Measurements from ENCODE around the gene IQGAP1.
A peak's percentile ranks its signal among the peaks of the same experiment; 100 is the strongest.

The IQGAP1 gene

GRCh38 chr15:90449206-90449735, 61.2 kb downstream of the IQGAP1 start:
- peaks cover 54 to 56% of the 10 kb centered on the region in 2 donors for H3K36me3 ChIP-seq (ENCODE audit: control insufficient read depth in 1 of 2, insufficient read depth in 2 of 2, low read length in 2 of 2)
- no peak overlapping the region for H3K27ac ChIP-seq (ENCODE audit: low read length)
- H3K9me3 ChIP-seq (ENCODE audit: control insufficient read depth in 1 of 2, low read length in 2 of 2): no peaks in the 10 kb centered on the region
- H3K4me1 ChIP-seq (ENCODE audit: control insufficient read depth in 1 of 2, insufficient read depth in 2 of 2, low read length in 2 of 2): no peaks in the 10 kb centered on the region
- H3K27me3 ChIP-seq (ENCODE audit: low read depth, low read length): no peaks in the 10 kb centered on the region
- no peak overlapping the region for H3K4me3 ChIP-seq (ENCODE audit: low read depth in 1 of 2, low read length in 2 of 2)

GRCh38 chr15:90451053-90451850, 63.2 kb downstream of the IQGAP1 start:
- Histone ChIP-seq H3K4me1 (ENCODE audit: control insufficient read depth in 1 of 2, insufficient read depth in 2 of 2, low read length in 2 of 2) (no peaks in the 10 kb centered on the region), H3K9me3 (ENCODE audit: control insufficient read depth in 1 of 2, low read length in 2 of 2) (no peaks in the 10 kb centered on the region), H3K27ac (ENCODE audit: low read length) (no peak overlapping the region), H3K27me3 (ENCODE audit: low read depth, low read length) (no peaks in the 10 kb centered on the region), H3K36me3 (ENCODE audit: control insufficient read depth in 1 of 2, insufficient read depth in 2 of 2, low read length in 2 of 2) (peaks cover 68 to 70% of the 10 kb centered on the region in 2 donors), H3K4me3 (ENCODE audit: low read depth in 1 of 2, low read length in 2 of 2) (no peak overlapping the region)

- no peak overlapping the region for H3K27ac ChIP-seq (ENCODE audit: low read length)
- no peaks in the 10 kb centered on the region for H3K27me3 ChIP-seq (ENCODE audit: low read depth, low read length)
These were observed 68.2 kb downstream of the IQGAP1 start for GRCh38 chr15:90456236-90456635.

GRCh38 chr15:90458061-90458460, 70.0 kb downstream of the IQGAP1 start:
- no peaks in the 10 kb centered on the region for H3K9me3 ChIP-seq (ENCODE audit: control insufficient read depth in 1 of 2, low read length in 2 of 2)
- peaks cover 53 to 58% of the 10 kb centered on the region in 2 donors for H3K36me3 ChIP-seq (ENCODE audit: control insufficient read depth in 1 of 2, insufficient read depth in 2 of 2, low read length in 2 of 2)
- H3K27me3 ChIP-seq (ENCODE audit: low read depth, low read length): no peaks in the 10 kb centered on the region
- H3K4me3 ChIP-seq (ENCODE audit: low read depth in 1 of 2, low read length in 2 of 2): no peak overlapping the region
- H3K4me1 ChIP-seq (ENCODE audit: control insufficient read depth in 1 of 2, insufficient read depth in 2 of 2, low read length in 2 of 2): peaks cover 0 to 6% of the 10 kb centered on the region in 2 donors
- no peak overlapping the region for H3K27ac ChIP-seq (ENCODE audit: low read length)

More at GRCh38 chr15:90456236-90456635, 68.2 kb downstream of the IQGAP1 start:
- Histone ChIP-seq H3K9me3 (ENCODE audit: control insufficient read depth in 1 of 2, low read length in 2 of 2) (no peaks in the 10 kb centered on the region), H3K4me1 (ENCODE audit: control insufficient read depth in 1 of 2, insufficient read depth in 2 of 2, low read length in 2 of 2) (peaks cover 0 to 6% of the 10 kb centered on the region in 2 donors), H3K36me3 (ENCODE audit: control insufficient read depth in 1 of 2, insufficient read depth in 2 of 2, low read length in 2 of 2) (peaks cover 66 to 67% of the 10 kb centered on the region in 2 donors), H3K4me3 (ENCODE audit: low read depth in 1 of 2, low read length in 2 of 2) (no peak overlapping the region)

GRCh38 chr15:90459368-90459767, 71.3 kb downstream of the IQGAP1 start:
- no peaks in the 10 kb centered on the region for H3K27me3 ChIP-seq (ENCODE audit: low read depth, low read length)
- peaks cover 51 to 55% of the 10 kb centered on the region in 2 donors for H3K36me3 ChIP-seq (ENCODE audit: control insufficient read depth in 1 of 2, insufficient read depth in 2 of 2, low read length in 2 of 2)
- peaks cover 5 to 14% of the 10 kb centered on the region in 2 donors for H3K4me1 ChIP-seq (ENCODE audit: control insufficient read depth in 1 of 2, insufficient read depth in 2 of 2, low read length in 2 of 2)
- no peak overlapping the region for H3K27ac ChIP-seq (ENCODE audit: low read length)
- H3K4me3 ChIP-seq (ENCODE audit: low read depth in 1 of 2, low read length in 2 of 2): no peak overlapping the region
- no peaks in the 10 kb centered on the region for H3K9me3 ChIP-seq (ENCODE audit: control insufficient read depth in 1 of 2, low read length in 2 of 2)

- Histone ChIP-seq H3K27ac (ENCODE audit: low read length) (no peak overlapping the region), H3K36me3 (ENCODE audit: control insufficient read depth in 1 of 2, insufficient read depth in 2 of 2, low read length in 2 of 2) (peaks cover 46 to 47% of the 10 kb centered on the region in 2 donors), H3K27me3 (ENCODE audit: low read depth, low read length) (no peaks in the 10 kb centered on the region), H3K9me3 (ENCODE audit: control insufficient read depth in 1 of 2, low read length in 2 of 2) (no peaks in the 10 kb centered on the region), H3K4me1 (ENCODE audit: control insufficient read depth in 1 of 2, insufficient read depth in 2 of 2, low read length in 2 of 2) (peaks cover 11 to 15% of the 10 kb centered on the region in 2 donors), H3K4me3 (ENCODE audit: low read depth in 1 of 2, low read length in 2 of 2) (no peak overlapping the region)
These were observed 72.2 kb downstream of the IQGAP1 start for GRCh38 chr15:90460142-90460824.

GRCh38 chr15:90463381-90463780, 75.3 kb downstream of the IQGAP1 start:
- Histone ChIP-seq H3K4me3 (ENCODE audit: low read depth in 1 of 2, low read length in 2 of 2) (no peak overlapping the region), H3K36me3 (ENCODE audit: control insufficient read depth in 1 of 2, insufficient read depth in 2 of 2, low read length in 2 of 2) (peaks cover 44% of the 10 kb centered on the region in 2 donors), H3K4me1 (ENCODE audit: control insufficient read depth in 1 of 2, insufficient read depth in 2 of 2, low read length in 2 of 2) (peaks cover 11 to 19% of the 10 kb centered on the region in 2 donors), H3K27me3 (ENCODE audit: low read depth, low read length) (no peaks in the 10 kb centered on the region), H3K9me3 (ENCODE audit: control insufficient read depth in 1 of 2, low read length in 2 of 2) (no peaks in the 10 kb centered on the region), H3K27ac (ENCODE audit: low read length) (peak overlapping the region; percentile 52)

GRCh38 chr15:90465140-90465929, 77.3 kb downstream of the IQGAP1 start:
- Histone ChIP-seq H3K4me1 (ENCODE audit: control insufficient read depth in 1 of 2, insufficient read depth in 2 of 2, low read length in 2 of 2) (peaks cover 11 to 15% of the 10 kb centered on the region in 2 donors), H3K27me3 (ENCODE audit: low read depth, low read length) (no peaks in the 10 kb centered on the region), H3K27ac (ENCODE audit: low read length) (no peak overlapping the region), H3K36me3 (ENCODE audit: control insufficient read depth in 1 of 2, insufficient read depth in 2 of 2, low read length in 2 of 2) (peaks cover 47 to 48% of the 10 kb centered on the region in 2 donors), H3K9me3 (ENCODE audit: control insufficient read depth in 1 of 2, low read length in 2 of 2) (no peaks in the 10 kb centered on the region), H3K4me3 (ENCODE audit: low read depth in 1 of 2, low read length in 2 of 2) (no peak overlapping the region)

GRCh38 chr15:90465930-90466567, 78.0 kb downstream of the IQGAP1 start:
- H3K27me3 ChIP-seq (ENCODE audit: low read depth, low read length): no peaks in the 10 kb centered on the region
- peaks cover 50 to 54% of the 10 kb centered on the region in 2 donors for H3K36me3 ChIP-seq (ENCODE audit: control insufficient read depth in 1 of 2, insufficient read depth in 2 of 2, low read length in 2 of 2)
- H3K4me1 ChIP-seq (ENCODE audit: control insufficient read depth in 1 of 2, insufficient read depth in 2 of 2, low read length in 2 of 2): peaks cover 11 to 12% of the 10 kb centered on the region in 2 donors
- H3K9me3 ChIP-seq (ENCODE audit: control insufficient read depth in 1 of 2, low read length in 2 of 2): no peaks in the 10 kb centered on the region
- H3K27ac ChIP-seq (ENCODE audit: low read length): no peak overlapping the region
- H3K4me3 ChIP-seq (ENCODE audit: low read depth in 1 of 2, low read length in 2 of 2): no peak overlapping the region

GRCh38 chr15:90469723-90470122, 81.7 kb downstream of the IQGAP1 start:
- H3K4me1 ChIP-seq (ENCODE audit: control insufficient read depth in 1 of 2, insufficient read depth in 2 of 2, low read length in 2 of 2): peaks cover 5 to 6% of the 10 kb centered on the region in 2 donors
- peaks cover 66 to 73% of the 10 kb centered on the region in 2 donors for H3K36me3 ChIP-seq (ENCODE audit: control insufficient read depth in 1 of 2, insufficient read depth in 2 of 2, low read length in 2 of 2)
- H3K27ac ChIP-seq (ENCODE audit: low read length): no peak overlapping the region
- H3K27me3 ChIP-seq (ENCODE audit: low read depth, low read length): no peaks in the 10 kb centered on the region
- H3K9me3 ChIP-seq (ENCODE audit: control insufficient read depth in 1 of 2, low read length in 2 of 2): no peaks in the 10 kb centered on the region
- no peak overlapping the region for H3K4me3 ChIP-seq (ENCODE audit: low read depth in 1 of 2, low read length in 2 of 2)

Measured in muscle layer of duodenum (tissue), 2 donors.